Neural cell (in vitro differentiated cells): ENCODE data around the gene MANBA. TPM values are rescaled to one million over a fixed set of nuclear protein-coding genes. Genes with fewer than 3 reads are reported as not detected.

Experiments
- H2AFZ ChIP-seq: fragments of 200-600, 300-800 bp; sonication (generic), shearing (Covaris generic); 2 replicates; pipeline ENCODE4 v1.6.0; 2014; ENCODE audit warnings: low read depth, mild to moderate bottlenecking, antibody characterized with exemption, low read length, moderate library complexity
- H3F3A ChIP-seq: fragments of 200-600 bp; shearing (Covaris generic); 2 replicates; pipeline ENCODE4 v1.6.1; 2016; ENCODE audit warnings: mild to moderate bottlenecking, moderate library complexity, mixed read lengths, antibody characterized with exemption, low read length; ENCODE audit not compliant: insufficient read depth, poor library complexity, severe bottlenecking
- H3K27ac ChIP-seq: fragments of 200-600, 300-800 bp; sonication (generic), shearing (Covaris generic); 2 replicates; pipeline ENCODE4 v1.5.1; 2014; ENCODE audit warnings: mild to moderate bottlenecking, low read length, moderate library complexity
- H3K27me3 ChIP-seq: fragments of 300-800, 200-600 bp; sonication (generic), shearing (Covaris generic); 2 replicates; pipeline ENCODE4 v1.6.0; 2014; ENCODE audit warnings: mild to moderate bottlenecking, low read depth, low read length, moderate library complexity; ENCODE audit not compliant: insufficient read depth
- H3K36me3 ChIP-seq: fragments of 300-800, 200-600 bp; sonication (generic), shearing (Covaris generic); 2 replicates; pipeline ENCODE4 v1.5.1; 2014; ENCODE audit warnings: mild to moderate bottlenecking, antibody characterized with exemption, low read length, moderate library complexity; ENCODE audit not compliant: insufficient read depth
- H3K4me2 ChIP-seq: fragments of 300-800, 200-600 bp; sonication (generic), shearing (Covaris generic); 2 replicates; pipeline ENCODE4 v1.6.0; 2014; ENCODE audit warnings: mild to moderate bottlenecking, low read length
- H3K4me3 ChIP-seq: fragments of 300-800, 200-600 bp; sonication (generic), shearing (Covaris generic); 2 replicates; pipeline ENCODE4 v1.5.1; 2014; ENCODE audit warnings: mild to moderate bottlenecking, low read length, moderate library complexity
- H3K79me2 ChIP-seq: fragments of 200-600 bp; shearing (Covaris generic); replicated peaks from 2 replicates; pipeline ENCODE4 v1.6.0; 2014; ENCODE audit warnings: mild to moderate bottlenecking, low read length, moderate library complexity; ENCODE audit not compliant: insufficient read depth
- H3K9ac ChIP-seq: fragments of 300-800, 200-600 bp; sonication (generic), shearing (Covaris generic); 2 replicates; pipeline ENCODE4 v1.6.1; 2016; ENCODE audit warnings: mild to moderate bottlenecking, low read length, mixed read lengths
- H3K9me2 ChIP-seq: fragments of 200-600 bp; shearing (Covaris generic); 2 replicates; pipeline ENCODE4 v1.6.1; 2016; ENCODE audit warnings: mild to moderate bottlenecking, low read length, mixed read lengths; ENCODE audit not compliant: insufficient read depth
- H3K9me3 ChIP-seq: fragments of 200-600, 300-800 bp; sonication (generic), shearing (Covaris generic); 2 replicates; pipeline ENCODE4 v1.6.1; 2016; ENCODE audit warnings: mild to moderate bottlenecking, mixed run types, low read length, moderate library complexity, mixed read lengths
- H4K20me1 ChIP-seq: fragments of 200-600 bp; shearing (Covaris generic); 2 replicates; pipeline ENCODE4 v1.6.1; 2016; ENCODE audit warnings: mild to moderate bottlenecking, mixed run types; ENCODE audit not compliant: insufficient read depth
- EP300 ChIP-seq: fragments of 450-650 bp; conservative IDR thresholded peaks from 2 replicates; pipeline ENCODE4 v1.6.1; 2014; ENCODE audit warnings: antibody characterized with exemption, mild to moderate bottlenecking, moderate library complexity; ENCODE audit not compliant: poor library complexity, severe bottlenecking
- EZH2 ChIP-seq: fragments of 200-600, 300-800 bp; shearing (Covaris generic), sonication (generic); IDR thresholded peaks from 2 replicates; pipeline ENCODE4 v1.6.1; 2014; ENCODE audit warnings: antibody characterized with exemption, low read length, borderline replicate concordance, mild to moderate bottlenecking; ENCODE audit not compliant: insufficient read depth, poor library complexity, severe bottlenecking
- MXI1 ChIP-seq: fragments of 450-650 bp; conservative IDR thresholded peaks from 2 replicates; pipeline ENCODE4 v1.6.1; 2014; ENCODE audit warnings: antibody characterized with exemption, mild to moderate bottlenecking; ENCODE audit not compliant: poor library complexity, severe bottlenecking
- POLR2AphosphoS5 ChIP-seq: IDR thresholded peaks from 2 replicates; pipeline ENCODE4 v1.6.1; 2012
- RAD21 ChIP-seq: fragments of 450-650 bp; conservative IDR thresholded peaks from 2 replicates; pipeline ENCODE4 v1.6.1; 2014; ENCODE audit warnings: antibody characterized with exemption, mild to moderate bottlenecking, moderate library complexity
- SMC3 ChIP-seq: fragments of 450-650 bp; conservative IDR thresholded peaks from 2 replicates; pipeline ENCODE4 v1.6.1; 2014; ENCODE audit warnings: antibody characterized with exemption, mild to moderate bottlenecking, moderate library complexity; ENCODE audit not compliant: poor library complexity
- TAF1 ChIP-seq: IDR thresholded peaks from 2 replicates; pipeline ENCODE4 v1.6.1; 2012; ENCODE audit warnings: low read depth
- polyA plus RNA-seq: library from polyadenylated mRNA; depleted of rRNA; stranded (reverse); fragments of >200 nt; gene quantifications from 2 replicates; pipeline ENCODE4 v1.2.3, GENCODE V29; 2014
- TF ChIP-seq, protein P1 (sequence below): IDR thresholded peaks from 2 replicates; pipeline ENCODE4 v1.6.1; 2012; ENCODE audit warnings: borderline replicate concordance
- TF ChIP-seq, protein P2 (sequence below): fragments of 450-650 bp; IDR thresholded peaks from 2 replicates; pipeline ENCODE4 v1.5.1; 2014; ENCODE audit warnings: antibody characterized with exemption, mild to moderate bottlenecking, moderate library complexity; ENCODE audit not compliant: poor library complexity, severe bottlenecking

MANBA gene
- polyA plus RNA-seq, 1 donor from 2014 or later: 43.8 TPM

DNA sequence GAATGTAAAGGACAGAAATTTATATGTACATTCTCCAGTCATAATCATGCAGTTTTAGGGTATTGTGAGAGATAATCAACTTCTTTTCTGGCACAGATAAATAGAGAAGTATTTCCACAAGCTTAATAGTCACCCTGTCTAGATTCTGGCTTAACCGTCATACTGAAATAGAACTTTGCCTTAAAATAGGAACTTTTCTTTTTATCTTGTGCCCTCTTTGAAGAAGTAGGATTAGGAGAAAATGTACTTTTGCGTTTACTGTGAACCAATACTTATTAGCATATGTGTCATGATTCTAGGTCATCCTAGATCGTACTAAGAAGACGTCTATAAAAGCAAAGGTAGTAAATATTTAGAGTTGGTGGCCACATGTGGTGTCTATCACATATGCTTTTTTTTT, 164.2 kb downstream of the MANBA start:
- H3K27me3 ChIP-seq: no peaks in the 10 kb centered on the region
- no peaks in the 10 kb centered on the region for H3F3A ChIP-seq
- H2AFZ ChIP-seq: no peak overlapping the region
- H3K9ac ChIP-seq: no peak overlapping the region
- H3K9me2 ChIP-seq: no peaks in the 10 kb centered on the region
- TF ChIP-seq MXI1 (no peak), EZH2 (no peak), POLR2AphosphoS5 (no peak), RAD21 (no peak), TAF1 (no peak), SMC3 (no peak), EP300 (no peak)
- TF ChIP-seq, protein P1, sequence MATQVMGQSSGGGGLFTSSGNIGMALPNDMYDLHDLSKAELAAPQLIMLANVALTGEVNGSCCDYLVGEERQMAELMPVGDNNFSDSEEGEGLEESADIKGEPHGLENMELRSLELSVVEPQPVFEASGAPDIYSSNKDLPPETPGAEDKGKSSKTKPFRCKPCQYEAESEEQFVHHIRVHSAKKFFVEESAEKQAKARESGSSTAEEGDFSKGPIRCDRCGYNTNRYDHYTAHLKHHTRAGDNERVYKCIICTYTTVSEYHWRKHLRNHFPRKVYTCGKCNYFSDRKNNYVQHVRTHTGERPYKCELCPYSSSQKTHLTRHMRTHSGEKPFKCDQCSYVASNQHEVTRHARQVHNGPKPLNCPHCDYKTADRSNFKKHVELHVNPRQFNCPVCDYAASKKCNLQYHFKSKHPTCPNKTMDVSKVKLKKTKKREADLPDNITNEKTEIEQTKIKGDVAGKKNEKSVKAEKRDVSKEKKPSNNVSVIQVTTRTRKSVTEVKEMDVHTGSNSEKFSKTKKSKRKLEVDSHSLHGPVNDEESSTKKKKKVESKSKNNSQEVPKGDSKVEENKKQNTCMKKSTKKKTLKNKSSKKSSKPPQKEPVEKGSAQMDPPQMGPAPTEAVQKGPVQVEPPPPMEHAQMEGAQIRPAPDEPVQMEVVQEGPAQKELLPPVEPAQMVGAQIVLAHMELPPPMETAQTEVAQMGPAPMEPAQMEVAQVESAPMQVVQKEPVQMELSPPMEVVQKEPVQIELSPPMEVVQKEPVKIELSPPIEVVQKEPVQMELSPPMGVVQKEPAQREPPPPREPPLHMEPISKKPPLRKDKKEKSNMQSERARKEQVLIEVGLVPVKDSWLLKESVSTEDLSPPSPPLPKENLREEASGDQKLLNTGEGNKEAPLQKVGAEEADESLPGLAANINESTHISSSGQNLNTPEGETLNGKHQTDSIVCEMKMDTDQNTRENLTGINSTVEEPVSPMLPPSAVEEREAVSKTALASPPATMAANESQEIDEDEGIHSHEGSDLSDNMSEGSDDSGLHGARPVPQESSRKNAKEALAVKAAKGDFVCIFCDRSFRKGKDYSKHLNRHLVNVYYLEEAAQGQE: no peak
- TF ChIP-seq, protein P2, sequence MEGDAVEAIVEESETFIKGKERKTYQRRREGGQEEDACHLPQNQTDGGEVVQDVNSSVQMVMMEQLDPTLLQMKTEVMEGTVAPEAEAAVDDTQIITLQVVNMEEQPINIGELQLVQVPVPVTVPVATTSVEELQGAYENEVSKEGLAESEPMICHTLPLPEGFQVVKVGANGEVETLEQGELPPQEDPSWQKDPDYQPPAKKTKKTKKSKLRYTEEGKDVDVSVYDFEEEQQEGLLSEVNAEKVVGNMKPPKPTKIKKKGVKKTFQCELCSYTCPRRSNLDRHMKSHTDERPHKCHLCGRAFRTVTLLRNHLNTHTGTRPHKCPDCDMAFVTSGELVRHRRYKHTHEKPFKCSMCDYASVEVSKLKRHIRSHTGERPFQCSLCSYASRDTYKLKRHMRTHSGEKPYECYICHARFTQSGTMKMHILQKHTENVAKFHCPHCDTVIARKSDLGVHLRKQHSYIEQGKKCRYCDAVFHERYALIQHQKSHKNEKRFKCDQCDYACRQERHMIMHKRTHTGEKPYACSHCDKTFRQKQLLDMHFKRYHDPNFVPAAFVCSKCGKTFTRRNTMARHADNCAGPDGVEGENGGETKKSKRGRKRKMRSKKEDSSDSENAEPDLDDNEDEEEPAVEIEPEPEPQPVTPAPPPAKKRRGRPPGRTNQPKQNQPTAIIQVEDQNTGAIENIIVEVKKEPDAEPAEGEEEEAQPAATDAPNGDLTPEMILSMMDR: no peak
- H3K79me2 ChIP-seq: no peaks in the 10 kb centered on the region
- no peaks in the 10 kb centered on the region for H3K9me3 ChIP-seq
- H3K27ac ChIP-seq: no peak overlapping the region
- peaks cover 6% of the 10 kb centered on the region for H3K36me3 ChIP-seq
- H4K20me1 ChIP-seq: no peaks in the 10 kb centered on the region
- H3K4me2 ChIP-seq: no peak overlapping the region
- H3K4me3 ChIP-seq: no peak overlapping the region

DNA sequence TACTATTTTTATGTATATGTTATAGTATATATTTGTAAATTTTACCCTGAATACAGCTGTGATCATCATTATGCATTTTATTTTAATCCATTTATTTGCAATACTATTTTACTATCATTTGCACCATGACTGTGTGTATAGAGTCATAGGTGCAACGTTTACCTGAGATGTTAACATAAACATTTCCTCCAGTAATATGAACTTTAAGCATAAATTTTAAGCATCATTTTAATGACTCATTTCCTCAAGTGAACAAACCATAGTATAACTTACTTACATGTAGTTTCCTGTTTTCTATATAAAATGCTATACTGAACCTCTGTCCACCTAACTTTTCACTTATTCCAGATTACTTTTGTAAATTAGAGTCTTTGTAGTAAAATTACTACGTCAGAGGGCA, 166.8 kb downstream of the MANBA start:
- H2AFZ ChIP-seq: no peak overlapping the region
- peaks cover 6% of the 10 kb centered on the region for H3K36me3 ChIP-seq
- no peaks in the 10 kb centered on the region for H3K9me3 ChIP-seq
- TF ChIP-seq RAD21 (no peak), POLR2AphosphoS5 (no peak), EP300 (no peak), EZH2 (no peak), TAF1 (no peak), SMC3 (no peak), MXI1 (no peak)
- TF ChIP-seq, protein P1: no peak
- TF ChIP-seq, protein P2: no peak
- H3K27me3 ChIP-seq: no peaks in the 10 kb centered on the region
- no peak overlapping the region for H3K4me3 ChIP-seq
- no peak overlapping the region for H3K9ac ChIP-seq
- no peaks in the 10 kb centered on the region for H3K79me2 ChIP-seq
- no peaks in the 10 kb centered on the region for H3F3A ChIP-seq
- H3K27ac ChIP-seq: no peak overlapping the region
- no peaks in the 10 kb centered on the region for H3K9me2 ChIP-seq
- H4K20me1 ChIP-seq: no peaks in the 10 kb centered on the region
- no peak overlapping the region for H3K4me2 ChIP-seq
